Ovary (tissue), 10 donors: Measurements from ENCODE around the gene FOXL2. TPM values are rescaled to one million over a fixed set of nuclear protein-coding genes. Genes with fewer than 3 reads are reported as not detected.
A peak's percentile ranks its signal among the peaks of the same experiment; 100 is the strongest.

Source experiments
- DNase-seq, 5 donors: peaks; one replicate each; pipeline ENCODE4 v3.0.0-alpha.2; 2019 to 2020
- H3K27ac ChIP-seq, 2 donors: fragments of 200-600 bp; one replicate each; pipeline versions ENCODE4 v1.5.1 to v1.8.0; 2019 to 2022
- H3K27me3 ChIP-seq: fragments of 200-600 bp; one replicate; pipeline ENCODE4 v1.8.0; 2022
- H3K36me3 ChIP-seq: fragments of 200-600 bp; sonication (generic); one replicate; pipeline ENCODE4 v1.5.1; 2019
- H3K4me1 ChIP-seq: one replicate; pipeline ENCODE4 v1.8.1; 2013; ENCODE audit warnings: mild to moderate bottlenecking, moderate library complexity; ENCODE audit not compliant: insufficient read depth
- H3K4me3 ChIP-seq: fragments of 200-600 bp; sonication (generic); one replicate; pipeline ENCODE4 v1.5.1; 2017
- H3K9me3 ChIP-seq, 2 donors: fragments of 200-600 bp in 1 of 2; sonication (generic) in 1 of 2; one replicate each; pipeline versions ENCODE4 v1.5.1 to v1.8.1; 2013 to 2019; ENCODE audit warnings: mild to moderate bottlenecking in 1 of 2, moderate library complexity in 1 of 2
- CTCF ChIP-seq, 3 donors: fragments of 450-650 bp in 2 of 3; fragments of 200-600 bp in 1 of 3; IDR thresholded peaks; one replicate each; pipeline versions ENCODE4 v1.5.1 to v1.8.0; 2016 to 2022; ENCODE audit warnings: antibody characterized with exemption in 3 of 3, mild to moderate bottlenecking in 1 of 3
- EP300 ChIP-seq: sonication (generic); formaldehyde crosslinking; IDR thresholded peaks from one replicate; pipeline ENCODE4 v1.6.1; 2017; ENCODE audit warnings: antibody characterized with exemption
- POLR2A ChIP-seq: fragments of 450-650 bp; IDR thresholded peaks from one replicate; pipeline ENCODE4 v1.6.1; 2017; ENCODE audit warnings: antibody characterized with exemption, mild to moderate bottlenecking, moderate library complexity
- WGBS, 3 donors: extraction: QIAGEN DNeasy Blood & Tissue Kit in 1 of 3; methylation state at CpG; one replicate each; pipeline versions ENCODE4 v1.1.5 to v1.1.7; 2013 to 2017; 5-methylcytosine and 5-hydroxymethylcytosine counted together
- intact Hi-C, 4 donors: fragments of 100-400 bp; cut with DNase I; formaldehyde crosslinking; loops; one replicate each; pipeline versions ENCODE4 v1.11.0 to v1.15.1; 2022 to 2023
- long read RNA-seq, 3 donors: library from polyadenylated mRNA in 2 of 3; unstranded in 2 of 3; transcript quantifications; one replicate each; pipeline ENCODE4 v2.0.0 and lab custom pipeline, GENCODE V29; 2021 to 2026
- polyA plus RNA-seq, 2 donors: library from polyadenylated mRNA; stranded (reverse); fragments of 200-250 nt in 1 of 2; fragments of 350-450 nt in 1 of 2; fragmentation: Illumina TruSeq in 1 of 2; extraction: RNeasy Lipid Tissue Mini Kit (QIAGEN cat#74804) in 1 of 2; gene quantifications; one replicate each; pipeline ENCODE4 v1.2.3, GENCODE V29; 2013 to 2014
- total RNA-seq, 7 donors: library from RNA; depleted of rRNA in 2 of 7; stranded (reverse); fragments of >200 nt in 2 of 7; fragmentation: NEBNext Ultra II Directional in 3 of 7; extraction: Animal tissue kit (Norgen Biotek cat#: 25700) in 3 of 7; gene quantifications; one replicate each; pipeline versions ENCODE4 v1.1.0 to v1.2.4, GENCODE V29; 2016 to 2023
- donor health status: DM: no; HTN: no; CAD: no; lungs with moderate emphysema.
- donor health status: DM: no; HTN: no; CAD: no.
- donor health status: Bipolar disorder and iron deficiency.
- donor health status: DM: yes; HTN: yes; CAD: no.
- donor health status: DM: no; HTN: no; CAD: no.
- donor health status: DM: yes; HTN: yes; CAD: no.

The FOXL2 gene
- total RNA-seq (100 to 1,000 TPM in 4 of 7 donors, 10 to 100 TPM in 3; 35.4 to 184 (median 102) TPM), polyA plus RNA-seq (10 to 100 TPM; 22.7 to 61.2 TPM)
- long read RNA-seq, donor 1, transcript FOXL2-201 (1 exons, 2,917 nt): major isoform, 43 of 43 reads
- long read RNA-seq, donor 1, partial matches to known transcripts: 0 of 43 reads
- long read RNA-seq, donor 1, other reads (novel, unspliced or antisense): 0 of 43 reads
- long read RNA-seq, donor 2, transcript FOXL2-201 (1 exons, 2,917 nt): major isoform, 79 of 79 reads
- long read RNA-seq, donor 2, partial matches to known transcripts: 0 of 79 reads
- long read RNA-seq, donor 2, other reads (novel, unspliced or antisense): 0 of 79 reads
- long read RNA-seq, donor 3, transcript FOXL2-201 (1 exons, 2,917 nt): major isoform, 339 of 339 reads
- long read RNA-seq, donor 3, partial matches to known transcripts: 0 of 339 reads
- long read RNA-seq, donor 3, other reads (novel, unspliced or antisense): 0 of 339 reads

GRCh38 chr3:138946663-138947494 is at the start of gene FOXL2, which contains the start of gene FOXL2NB:
FOXL2 (minus strand) TSS chr3:138947137; CDS start chr3:138946722, 415 bp downstream.
FOXL2NB (plus strand) TSS chr3:138947217; CDS start chr3:138947365, 148 bp downstream.
- Histone ChIP-seq H3K4me3 (peak within 1 kb of the TSS; percentile 75), H3K36me3 (no peaks in the 10 kb centered on the region), H3K4me1 (peaks cover 10% of the 10 kb centered on the region), H3K27me3 (no peaks in the 10 kb centered on the region), H3K9me3 (no peaks in the 10 kb centered on the region), H3K27ac (peak within 1 kb of the TSS; percentile 94 to 100)
- no peak for TF ChIP-seq EP300
- peak in 1 of 3 donors; percentile 5 for TF ChIP-seq CTCF (IDR thresholded peaks at IDR 0.05)
- peak; percentile 85 for TF ChIP-seq POLR2A
- intact Hi-C loops: loop anchor here in 3 of 4 donors (2.0 to 10.0 kb wide), 4 partner anchors 168 to 378 kb away; no protein-coding TSS in a partner anchor
- DNase-seq: peak; percentile 95 to 97 (median 96)
- WGBS, 3 donors: 0 to 2% (median 0%) methylated on average over 46 to 78 of the region's 78 CpGs

- TF ChIP-seq CTCF (IDR thresholded peaks at IDR 0.05): no peak
- intact Hi-C loops: no loop called here
- WGBS, 3 donors: 87 to 90% (median 89%) methylated on average over 1 of the region's 1 CpG
Observed at GRCh38 chr3:138995706-138996105, 48.8 kb upstream of the FOXL2 start.

DNA sequence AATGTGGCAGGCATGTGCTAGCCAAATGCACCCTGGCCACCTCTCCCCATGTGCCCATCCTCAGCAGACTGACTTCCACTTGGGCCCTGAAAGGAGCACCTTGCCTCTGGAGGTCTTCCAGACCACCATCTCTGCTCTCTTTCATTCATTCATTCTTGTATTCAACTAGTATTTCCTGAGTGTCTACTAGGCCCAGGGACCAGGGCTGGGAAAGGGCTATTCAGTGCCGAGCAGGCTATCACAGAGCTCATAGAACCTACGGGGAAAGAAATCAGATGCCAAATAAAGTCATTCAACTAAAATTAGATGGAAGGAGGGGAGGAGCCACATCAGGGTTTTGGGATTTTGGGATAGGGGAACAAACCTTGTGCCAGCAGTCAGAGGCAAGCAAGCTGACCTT is 40.2 kb upstream of the FOXL2 start:
- H3K4me1 ChIP-seq: peaks cover 2% of the 10 kb centered on the region
- H3K9me3 ChIP-seq: no peaks in the 10 kb centered on the region
- TF ChIP-seq CTCF (IDR thresholded peaks at IDR 0.05) (no peak), EP300 (no peak), POLR2A (no peak)
- no peak overlapping the region for H3K27ac ChIP-seq
- H3K27me3 ChIP-seq: no peaks in the 10 kb centered on the region
- intact Hi-C loops: no loop called here
- no peaks in the 10 kb centered on the region for H3K36me3 ChIP-seq
- no peak overlapping the region for H3K4me3 ChIP-seq
- DNase-seq: no peak
- whole genome bisulfite sequencing, 3 donors: 80 to 97% (median 85%) methylated on average over 2 of the region's 2 CpGs

More at GRCh38 chr3:138995706-138996105, 48.8 kb upstream of the FOXL2 start:
- H3K36me3 ChIP-seq: no peaks in the 10 kb centered on the region
- H3K9me3 ChIP-seq: no peaks in the 10 kb centered on the region
- no peak overlapping the region for H3K27ac ChIP-seq
- no peaks in the 10 kb centered on the region for H3K27me3 ChIP-seq
- no peak overlapping the region for H3K4me3 ChIP-seq
- no peaks in the 10 kb centered on the region for H3K4me1 ChIP-seq
- no peak for DNase-seq

DNA sequence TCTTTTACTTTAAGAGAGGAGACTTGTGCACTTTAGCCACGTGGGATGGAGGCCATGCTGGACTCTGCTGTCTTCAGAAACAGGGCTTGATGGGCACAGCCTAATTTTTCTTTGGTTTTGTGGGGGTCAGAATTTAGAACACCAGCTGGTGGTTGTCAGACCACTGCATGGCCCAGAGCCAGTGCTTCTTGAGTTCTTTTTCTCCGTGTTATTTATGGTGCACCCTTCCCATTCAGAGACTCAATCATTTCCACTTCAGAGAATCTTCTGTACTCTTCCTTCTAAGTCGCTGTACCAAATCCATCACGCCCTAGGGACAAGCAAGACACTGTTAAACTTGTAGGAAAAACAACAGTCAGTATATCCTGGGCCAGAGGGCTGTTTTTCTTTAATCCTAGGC is 39.0 kb upstream of the FOXL2 start:
- Histone ChIP-seq H3K4me1 (peaks cover 2% of the 10 kb centered on the region), H3K9me3 (no peaks in the 10 kb centered on the region), H3K27ac (no peak overlapping the region), H3K27me3 (no peaks in the 10 kb centered on the region), H3K4me3 (no peak overlapping the region), H3K36me3 (no peaks in the 10 kb centered on the region)
- no peak for TF ChIP-seq CTCF (IDR thresholded peaks at IDR 0.05)
- TF ChIP-seq POLR2A: no peak
- TF ChIP-seq EP300: no peak
- no peak for DNase-seq
- intact Hi-C loops: no loop called here
- whole genome bisulfite sequencing, 3 donors: 25 to 44% (median 41%) methylated on average over 4 of the region's 4 CpGs
